Small intestine (tissue), 7 donors: ENCODE measurements around the gene CC2D1A. TPM values are rescaled to one million over a fixed set of nuclear protein-coding genes. Genes with fewer than 3 reads are reported as not detected.

ENCODE experiments used
- DNase-seq, 2 donors: peaks; one replicate each; pipeline versions ENCODE4 v3.0.0 to v3.0.0-alpha.2; 2013
- FAIRE-seq: peaks from 2 replicates; lab custom pipeline; 2012; peaks lifted over from hg19 to GRCh38; lab: Jason Lieb, UNC
- H3K27ac ChIP-seq, 3 donors: one replicate each; pipeline ENCODE4 v1.5.1; 2013; ENCODE audit warnings: low read length in 2 of 3, mild to moderate bottlenecking in 2 of 3, control low read depth in 1 of 3, inconsistent platforms in 1 of 3, low read depth in 1 of 3, moderate library complexity in 1 of 3
- H3K27me3 ChIP-seq, 3 donors: one replicate each; pipeline ENCODE4 v1.6.1; 2013; ENCODE audit warnings: low read length in 3 of 3, inconsistent platforms in 1 of 3; ENCODE audit not compliant: control insufficient read depth in 3 of 3, insufficient read depth in 3 of 3
- H3K36me3 ChIP-seq, 3 donors: one replicate each; pipeline ENCODE4 v1.6.1; 2013; ENCODE audit warnings: low read length in 3 of 3, inconsistent platforms in 1 of 3, low read depth in 1 of 3, mild to moderate bottlenecking in 1 of 3, moderate library complexity in 1 of 3; ENCODE audit not compliant: control insufficient read depth in 3 of 3, insufficient read depth in 2 of 3
- H3K4me1 ChIP-seq, 3 donors: one replicate each; pipeline ENCODE4 v1.6.1; 2013; ENCODE audit warnings: low read length in 2 of 3, inconsistent platforms in 1 of 3, low read depth in 1 of 3, mild to moderate bottlenecking in 1 of 3, moderate library complexity in 1 of 3; ENCODE audit not compliant: control insufficient read depth in 3 of 3, insufficient read depth in 2 of 3
- H3K4me3 ChIP-seq, 3 donors: one replicate each; pipeline ENCODE4 v1.5.1; 2013; ENCODE audit warnings: low read length in 3 of 3, control low read depth in 1 of 3, inconsistent platforms in 1 of 3, low read depth in 1 of 3, mild to moderate bottlenecking in 1 of 3, moderate library complexity in 1 of 3
- H3K9me3 ChIP-seq, 2 donors: one replicate each; pipeline ENCODE4 v1.6.1; 2013; ENCODE audit warnings: low read depth in 1 of 2, low read length in 1 of 2; ENCODE audit not compliant: control insufficient read depth in 2 of 2, insufficient read depth in 1 of 2
- whole genome bisulfite sequencing, 3 donors: extraction: QIAGEN DNeasy Blood & Tissue Kit; methylation state at CpG; one replicate each; pipeline ENCODE4 v1.1.7; 2013; 5-methylcytosine and 5-hydroxymethylcytosine counted together
- polyA plus RNA-seq, 4 donors: library from polyadenylated mRNA; stranded (reverse) in 3 of 4; unstranded in 1 of 4; fragments of 200-250 nt in 3 of 4; fragments of 120-200 nt in 1 of 4; gene quantifications; one replicate each; pipeline versions ENCODE4 v1.2.1 to v1.2.3, GENCODE V29; 2013
- donor health status: healthy with polysubstance abuse.
- donor health status: control.
- donor health status: control.
- donor health status: Bipolar disorder and iron deficiency.
- donor health status: healthy.

Gene CC2D1A
- polyA plus RNA-seq, 4 donors: 38.2 to 199 (median 103) TPM

GRCh38 chr19:13930402-13930801 is 24.4 kb downstream of the CC2D1A start:
- no peaks in the 10 kb centered on the region for H3K27me3 ChIP-seq
- H3K36me3 ChIP-seq: peaks cover 16 to 54% (median 19%) of the 10 kb centered on the region in 3 donors
- no peak overlapping the region for H3K4me3 ChIP-seq
- WGBS, 3 donors: 77 to 87% (median 84%) methylated on average over 6 to 17 of the region's 17 CpGs
- H3K27ac ChIP-seq: no peak overlapping the region
- H3K9me3 ChIP-seq: no peaks in the 10 kb centered on the region
- DNase-seq (no peak), FAIRE-seq (no peak)
- H3K4me1 ChIP-seq: no peaks in the 10 kb centered on the region

- FAIRE-seq: no peak
- WGBS, 3 donors: 75 to 85% (median 81%) methylated on average over 24 to 30 of the region's 30 CpGs
- Histone ChIP-seq H3K4me1 (no peaks in the 10 kb centered on the region), H3K36me3 (peaks cover 16 to 45% (median 19%) of the 10 kb centered on the region in 3 donors), H3K9me3 (no peaks in the 10 kb centered on the region), H3K4me3 (no peak overlapping the region), H3K27me3 (peaks cover 0 to 6% (median 0%) of the 10 kb centered on the region in 3 donors), H3K27ac (no peak overlapping the region)
- no peak for DNase-seq
Measured at GRCh38 chr19:13931391-13932148, 25.6 kb downstream of the CC2D1A start.

GRCh38 chr19:13932149-13932637 is 26.2 kb downstream of the CC2D1A start:
- Histone ChIP-seq H3K27me3 (peaks cover 0 to 6% (median 0%) of the 10 kb centered on the region in 3 donors), H3K36me3 (peaks cover 12 to 39% (median 14%) of the 10 kb centered on the region in 3 donors), H3K27ac (no peak overlapping the region), H3K4me1 (no peaks in the 10 kb centered on the region), H3K4me3 (no peak overlapping the region), H3K9me3 (no peaks in the 10 kb centered on the region)
- 84 to 92% (median 89%) methylated on average over 6 of the region's 6 CpGs for WGBS, 3 donors
- FAIRE-seq (no peak), DNase-seq (no peak)

DNA sequence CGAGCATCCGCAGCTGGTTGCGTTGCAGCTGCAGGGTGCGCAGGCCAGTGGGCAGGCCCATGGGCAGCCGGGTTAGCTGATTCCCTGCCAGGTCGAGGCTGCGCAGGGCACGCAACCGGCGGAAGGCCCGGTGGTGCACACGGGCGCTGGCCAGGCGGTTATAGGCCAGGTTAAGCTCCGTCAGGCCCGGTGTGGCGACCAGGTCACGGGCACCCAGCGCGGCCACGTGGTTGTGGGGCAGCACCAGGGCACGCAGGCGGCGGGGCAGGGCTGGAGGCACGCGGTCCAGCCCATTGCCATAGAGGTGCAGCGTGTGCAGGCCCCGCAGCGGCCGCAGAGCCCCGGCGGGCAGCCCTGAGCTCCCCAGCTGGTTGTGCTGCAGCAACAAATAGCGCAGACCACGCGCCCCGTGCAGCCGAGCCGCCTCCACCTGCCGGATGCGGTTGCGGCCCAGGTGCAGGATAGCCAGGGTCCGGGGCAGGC is 27.0 kb downstream of the CC2D1A start:
- no peak for FAIRE-seq
- 64 to 87% (median 73%) methylated on average over 33 to 42 of the region's 42 CpGs for WGBS, 3 donors
- DNase-seq: no peak

DNA sequence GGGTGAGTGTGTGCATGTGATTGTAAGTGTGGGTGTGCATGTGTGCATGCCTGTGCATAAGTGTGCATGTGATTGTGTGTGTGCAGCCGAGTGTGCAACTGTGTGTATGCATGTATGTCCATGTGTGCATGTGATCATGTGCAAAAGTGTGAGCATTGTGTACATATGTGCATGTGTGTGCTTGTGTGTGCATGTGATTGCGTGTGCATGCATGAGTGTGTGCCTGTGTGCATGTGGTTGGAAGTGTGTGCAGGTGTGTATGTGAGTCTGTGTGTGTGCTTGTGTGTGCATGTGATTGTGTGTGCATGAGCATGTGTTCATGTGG is 28.7 kb downstream of the CC2D1A start:
- WGBS, 3 donors: 86 to 95% (median 88%) methylated on average over 2 of the region's 2 CpGs
- Histone ChIP-seq H3K36me3 (peaks cover 8 to 21% (median 9%) of the 10 kb centered on the region in 3 donors), H3K27ac (no peak overlapping the region), H3K27me3 (peaks cover 0 to 22% (median 0%) of the 10 kb centered on the region in 3 donors), H3K4me1 (no peaks in the 10 kb centered on the region), H3K4me3 (no peak overlapping the region), H3K9me3 (no peaks in the 10 kb centered on the region)
- FAIRE-seq (no peak), DNase-seq (no peak)

More for the DNA sequence above, 27.0 kb downstream of the CC2D1A start:
- H3K4me1 ChIP-seq: no peaks in the 10 kb centered on the region
- H3K27ac ChIP-seq: no peak overlapping the region
- peaks cover 10 to 33% (median 13%) of the 10 kb centered on the region in 3 donors for H3K36me3 ChIP-seq
- peaks cover 0 to 13% (median 0%) of the 10 kb centered on the region in 3 donors for H3K27me3 ChIP-seq
- no peak overlapping the region for H3K4me3 ChIP-seq
- no peaks in the 10 kb centered on the region for H3K9me3 ChIP-seq

DNA sequence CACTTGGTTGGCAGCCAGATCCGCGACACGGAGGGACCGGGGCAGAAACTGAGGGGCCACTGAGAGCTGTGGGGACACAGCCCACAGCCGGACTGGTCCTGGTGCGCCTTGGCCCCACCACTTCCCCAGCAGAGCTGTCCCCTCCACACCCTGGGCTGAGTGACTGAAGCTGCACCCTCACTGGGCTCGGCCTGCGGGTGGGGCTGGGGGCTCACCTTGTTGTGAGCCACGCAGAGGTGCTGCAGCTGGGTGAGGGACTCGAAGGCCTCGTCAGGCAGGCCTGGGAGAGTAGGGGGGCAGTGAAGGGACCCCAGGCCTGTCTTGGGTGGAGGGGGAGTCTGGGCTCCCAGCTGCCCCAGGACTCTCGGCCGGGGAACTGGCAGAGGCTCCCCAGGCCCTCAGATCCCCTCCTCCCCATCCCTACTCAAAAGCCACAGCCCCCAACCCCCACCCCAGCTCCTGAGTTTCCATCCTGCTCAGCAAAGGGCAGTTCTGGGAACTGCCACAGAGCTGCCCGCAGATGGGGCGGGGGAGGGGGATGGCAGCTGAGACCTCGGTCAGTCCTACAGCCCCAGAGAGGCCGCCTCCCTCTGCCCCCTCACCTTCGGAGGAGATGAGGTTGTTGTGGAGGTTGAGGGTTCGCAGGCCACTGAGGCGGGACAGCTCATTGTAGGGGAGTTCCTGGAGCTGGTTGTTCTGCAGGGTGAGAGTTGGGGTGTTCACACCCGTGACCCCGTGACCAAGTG is 29.9 kb downstream of the CC2D1A start:
- Histone ChIP-seq H3K27ac (no peak overlapping the region), H3K36me3 (peaks cover 0 to 10% (median 3%) of the 10 kb centered on the region in 3 donors), H3K4me3 (no peak overlapping the region), H3K9me3 (no peaks in the 10 kb centered on the region), H3K4me1 (no peaks in the 10 kb centered on the region), H3K27me3 (peaks cover 0 to 22% (median 0%) of the 10 kb centered on the region in 3 donors)
- DNase-seq (no peak), FAIRE-seq (no peak)
- WGBS, 3 donors: 67 to 78% (median 69%) methylated on average over 20 to 22 of the region's 22 CpGs

DNA sequence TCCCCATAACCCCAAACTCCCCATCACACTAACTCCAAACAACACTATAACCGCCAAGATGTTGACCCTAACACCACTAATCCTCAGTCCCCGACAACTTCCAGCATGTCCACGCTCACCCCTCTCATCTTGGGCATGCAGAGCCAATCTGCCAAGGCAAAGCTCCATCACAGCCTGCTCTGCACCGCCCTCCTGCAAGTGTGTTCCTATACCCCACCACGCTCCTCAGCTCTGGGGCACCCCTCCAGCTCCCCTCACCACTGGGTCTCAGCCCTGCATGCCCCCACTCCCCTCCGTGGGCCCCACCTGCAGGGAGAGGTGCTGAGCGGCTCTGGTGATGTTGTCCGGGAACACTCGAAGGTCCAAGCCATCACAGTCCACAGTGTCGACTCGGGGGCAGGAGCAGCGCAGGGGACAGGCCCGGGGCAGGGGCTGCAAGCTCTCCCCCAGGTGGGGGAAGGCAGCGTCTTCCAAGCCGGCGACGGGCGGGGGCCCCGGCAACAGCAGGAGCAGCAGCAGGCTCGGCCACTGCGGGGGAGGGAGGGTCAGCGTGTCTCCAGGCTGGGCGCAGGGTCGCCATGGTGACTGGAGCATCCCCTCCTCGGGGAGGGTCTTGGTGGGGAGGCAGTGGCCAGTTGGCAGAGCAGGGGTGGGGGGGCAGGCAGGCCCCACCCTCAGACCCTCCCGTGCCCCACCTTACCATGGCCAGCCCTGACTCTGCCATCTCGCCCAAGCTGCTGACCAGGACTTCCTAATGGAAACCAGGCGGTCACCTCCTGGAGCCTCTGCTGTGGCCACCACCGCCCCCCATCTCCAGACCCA is 31.7 kb downstream of the CC2D1A start:
- peaks cover 0 to 3% of the 10 kb centered on the region in 2 donors for H3K9me3 ChIP-seq
- no peaks in the 10 kb centered on the region for H3K36me3 ChIP-seq
- FAIRE-seq (no peak), DNase-seq (no peak)
- peaks cover 0 to 22% (median 0%) of the 10 kb centered on the region in 3 donors for H3K27me3 ChIP-seq
- no peak overlapping the region for H3K4me3 ChIP-seq
- no peak overlapping the region for H3K27ac ChIP-seq
- no peaks in the 10 kb centered on the region for H3K4me1 ChIP-seq
- 16 to 24% (median 18%) methylated on average over 26 to 29 of the region's 29 CpGs for WGBS, 3 donors
